Stimulated activated CD8-positive, alpha-beta memory T cell treated with anti-CD3 and anti-CD28 coated beads, Interleukin-12 subunit alpha, Interleukin-12 subunit beta, amount 100 ng/mL, for 1 hour (primary cell): ENCODE data around the gene AHNAK.

Experiments used
- DNase-seq: peaks from one replicate; pipeline ENCODE4 v3.0.0-alpha.2; 2020; ENCODE audit warnings: low read depth

AHNAK gene

DNA sequence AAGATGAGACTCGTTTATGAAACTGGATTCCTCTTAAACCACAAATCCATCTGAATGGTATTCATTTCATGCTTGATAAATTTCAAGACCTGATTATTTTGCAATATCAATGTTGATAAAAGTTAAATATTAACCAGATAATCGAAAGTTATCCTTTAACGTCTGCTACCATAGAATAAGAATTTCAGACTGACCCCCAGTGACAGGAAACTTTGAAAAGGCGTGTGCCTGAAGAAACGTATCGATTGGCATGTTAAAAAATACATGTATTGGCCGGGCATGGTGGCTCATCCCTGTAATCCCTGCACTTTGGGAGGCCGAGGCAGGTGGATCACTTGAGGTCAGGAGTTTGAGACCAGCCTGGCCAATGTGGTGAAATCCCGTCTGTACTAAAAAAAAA lies 113.9 kb downstream of the AHNAK start:
- DNase-seq = no peak

DNA sequence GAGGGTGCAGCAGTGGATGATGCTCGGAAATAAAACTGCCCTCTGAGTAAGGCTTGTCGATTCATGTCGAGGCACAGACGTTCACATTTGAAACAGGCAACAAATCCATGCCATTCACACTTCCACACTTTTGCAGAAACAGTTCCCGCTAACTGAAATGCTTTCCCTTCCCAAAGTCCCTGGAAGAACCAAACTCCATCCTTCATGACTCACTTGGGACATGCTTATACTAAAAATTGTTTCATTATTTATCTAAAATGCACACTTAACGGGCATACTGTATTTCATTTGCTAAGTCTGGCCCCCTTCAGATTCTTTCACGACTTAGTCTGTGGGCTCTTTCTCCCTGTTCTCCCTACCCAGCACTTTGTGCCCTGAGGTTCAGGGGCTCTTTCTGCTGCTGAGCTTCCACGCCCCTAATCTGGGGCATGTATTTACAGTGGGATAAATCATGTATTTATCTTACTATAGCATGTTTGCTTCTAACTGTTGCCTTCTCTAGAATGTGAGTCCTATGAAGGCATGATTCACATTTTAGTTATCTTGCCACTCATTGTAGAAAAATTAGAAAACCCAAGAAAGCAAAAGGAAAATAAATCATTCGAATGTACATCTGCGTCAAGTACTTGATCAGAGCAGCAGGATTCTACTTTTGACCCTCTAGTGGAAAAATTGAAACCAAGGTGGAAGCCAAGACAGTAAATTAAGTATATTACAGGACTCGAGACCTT lies 115.3 kb downstream of the AHNAK start:
- no peak for DNase-seq

DNA sequence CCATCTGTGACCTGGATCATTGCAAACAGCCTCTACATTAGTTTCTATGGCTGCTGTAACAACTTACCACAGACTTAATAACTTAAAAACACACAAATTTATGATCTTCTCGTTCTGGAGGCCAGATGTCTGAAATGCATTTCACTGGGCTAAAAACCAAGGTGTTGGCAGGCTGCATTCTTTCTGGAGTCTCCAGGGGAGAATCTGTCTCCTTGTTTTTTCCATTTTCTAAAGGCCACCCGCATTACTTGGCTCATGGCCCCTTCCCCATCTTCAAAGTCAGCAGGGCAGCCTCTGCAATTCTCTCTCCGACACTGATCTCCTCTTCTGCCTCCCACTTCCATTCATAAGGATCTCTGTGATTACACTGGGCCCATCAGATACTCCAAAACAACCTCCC lies 116.2 kb downstream of the AHNAK start:
- no peak for DNase-seq

DNA sequence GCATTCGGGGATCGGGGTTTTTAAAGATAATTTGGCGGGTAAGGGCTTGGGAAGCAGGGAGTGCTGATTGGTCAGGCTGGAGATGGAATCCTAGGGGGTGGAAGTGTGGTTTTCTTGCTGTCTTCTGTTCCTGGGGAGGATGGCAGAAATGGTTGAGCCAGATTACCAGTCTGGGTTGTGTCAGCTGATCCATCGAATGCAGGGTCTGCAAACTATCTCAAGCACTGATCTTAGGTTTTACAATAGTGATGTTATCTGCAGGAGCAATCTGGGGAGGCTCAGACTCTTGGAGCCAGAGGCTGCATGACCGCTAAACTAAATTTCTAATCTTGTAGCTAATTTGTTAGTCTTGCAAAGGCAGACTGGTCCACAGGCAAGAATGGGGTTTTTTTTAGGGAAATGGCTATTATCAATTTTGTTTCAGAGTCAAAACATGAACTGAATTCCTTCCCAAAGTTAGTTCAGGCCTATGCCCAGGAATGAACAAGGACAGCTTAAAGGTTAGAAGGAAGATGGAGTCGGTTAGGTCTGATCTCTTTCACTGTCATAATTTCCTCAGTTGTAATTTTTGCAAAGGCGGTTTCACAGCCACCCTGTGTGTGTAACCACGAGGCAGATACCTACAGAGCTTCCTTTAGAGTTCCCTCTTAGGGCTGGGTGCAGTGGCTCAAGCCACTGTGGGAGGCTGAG lies 117.6 kb downstream of the AHNAK start:
- DNase-seq = no peak

DNA sequence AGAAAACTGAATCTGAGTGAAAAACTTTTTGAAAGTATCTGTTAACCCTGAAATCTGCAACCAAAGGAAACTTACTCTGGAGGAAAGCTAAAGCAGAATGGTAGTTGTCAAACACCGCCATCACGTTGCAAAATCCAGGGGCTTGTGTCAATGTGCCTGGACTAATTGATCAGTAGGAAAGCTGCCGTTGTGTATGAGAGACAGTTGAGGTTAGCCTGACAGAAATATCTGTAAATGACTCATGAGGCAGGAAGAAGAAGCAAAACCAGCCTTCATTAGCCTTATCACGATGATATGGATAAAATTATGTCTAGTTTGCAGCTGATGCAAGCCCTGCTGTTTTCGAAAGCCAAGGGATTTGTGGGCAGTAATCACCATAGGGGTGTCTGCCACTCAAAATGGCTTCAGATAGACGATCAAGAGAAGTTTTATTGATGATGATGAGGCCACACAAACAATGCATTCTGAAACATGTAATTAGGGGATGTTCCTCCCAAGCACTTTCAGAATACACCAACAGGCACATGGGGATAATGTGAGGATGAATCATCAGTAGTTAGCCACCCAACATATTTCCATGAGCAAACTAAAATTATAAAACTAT lies 118.9 kb downstream of the AHNAK start:
- no peak for DNase-seq

DNA sequence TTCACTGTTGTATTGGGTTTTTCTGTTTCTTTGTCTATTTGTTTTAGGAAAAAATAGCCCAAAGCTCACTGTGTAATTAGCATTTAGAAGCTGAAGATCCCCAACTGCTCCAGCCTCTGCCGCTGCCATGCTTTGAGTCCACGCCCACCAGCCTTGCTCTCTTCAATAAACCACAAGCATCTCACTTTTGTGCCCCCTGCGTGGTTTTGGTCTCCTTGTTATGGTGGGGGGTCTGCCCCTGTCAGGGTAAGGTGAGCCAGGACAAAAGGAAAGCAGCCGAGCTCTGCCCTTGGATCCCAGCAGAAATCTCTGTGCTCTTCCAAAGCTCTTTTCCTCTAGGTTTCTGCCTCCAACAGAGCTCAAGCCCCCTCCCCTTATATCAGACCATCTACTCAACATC lies 123.6 kb downstream of the AHNAK start:
- DNase-seq = no peak

DNA sequence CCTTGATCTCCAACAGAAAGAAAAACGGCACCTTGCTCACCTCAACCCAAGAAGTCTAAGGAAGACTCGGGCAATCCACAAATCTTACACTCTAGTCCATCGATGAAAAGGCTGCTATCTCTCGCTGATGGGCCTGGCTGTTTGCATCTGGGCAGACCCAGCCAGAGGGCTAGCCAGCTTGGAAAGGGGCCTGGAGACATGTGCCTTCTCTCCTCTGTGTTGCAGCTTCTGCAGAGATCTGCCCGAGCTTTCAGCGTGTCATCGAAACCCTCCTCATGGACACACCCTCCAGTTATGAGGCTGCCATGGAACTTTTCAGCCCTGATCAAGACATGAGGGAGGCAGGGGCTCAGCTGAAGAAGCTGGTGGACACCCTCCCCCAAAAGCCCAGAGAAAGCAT lies 124.6 kb downstream of the AHNAK start:
- no peak for DNase-seq

DNA sequence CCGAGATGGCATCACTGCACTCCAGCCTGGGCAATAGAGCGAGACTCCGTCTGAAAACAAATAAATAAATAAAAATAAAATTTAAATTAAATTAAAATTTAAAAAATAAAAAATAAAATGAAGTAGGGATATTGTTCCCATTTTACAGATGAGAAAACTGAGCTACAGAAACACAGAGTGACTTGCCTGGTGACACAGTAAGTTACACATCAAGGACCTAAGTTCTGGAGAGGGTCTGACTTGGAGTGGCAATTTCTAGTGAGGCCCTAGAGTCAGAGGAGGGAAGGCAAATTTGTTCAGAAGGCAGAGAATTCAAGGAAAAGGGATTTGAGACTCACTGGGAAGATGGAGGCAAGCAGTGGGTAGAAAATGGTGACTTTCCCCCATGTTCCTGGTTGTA lies 125.7 kb downstream of the AHNAK start:
- DNase-seq = no peak

DNA sequence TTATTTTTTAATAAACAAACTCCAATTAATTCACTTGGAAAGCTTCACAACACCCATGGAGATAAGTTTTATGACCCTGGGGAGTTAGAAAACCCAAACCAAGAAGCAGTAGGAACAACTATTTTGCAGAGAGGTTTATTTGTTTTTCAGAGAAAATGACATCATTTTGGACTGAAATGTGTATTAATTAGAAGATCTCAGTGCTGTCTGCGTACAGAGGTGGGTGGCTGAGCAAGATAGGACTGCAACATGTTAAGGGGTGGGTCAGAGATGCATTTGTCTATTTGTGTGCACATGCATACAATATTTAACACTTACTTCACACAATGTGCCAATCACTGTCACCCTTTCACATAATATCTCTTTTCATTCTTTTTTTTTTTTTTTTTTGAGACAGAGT lies 126.7 kb downstream of the AHNAK start:
- no peak for DNase-seq

DNA sequence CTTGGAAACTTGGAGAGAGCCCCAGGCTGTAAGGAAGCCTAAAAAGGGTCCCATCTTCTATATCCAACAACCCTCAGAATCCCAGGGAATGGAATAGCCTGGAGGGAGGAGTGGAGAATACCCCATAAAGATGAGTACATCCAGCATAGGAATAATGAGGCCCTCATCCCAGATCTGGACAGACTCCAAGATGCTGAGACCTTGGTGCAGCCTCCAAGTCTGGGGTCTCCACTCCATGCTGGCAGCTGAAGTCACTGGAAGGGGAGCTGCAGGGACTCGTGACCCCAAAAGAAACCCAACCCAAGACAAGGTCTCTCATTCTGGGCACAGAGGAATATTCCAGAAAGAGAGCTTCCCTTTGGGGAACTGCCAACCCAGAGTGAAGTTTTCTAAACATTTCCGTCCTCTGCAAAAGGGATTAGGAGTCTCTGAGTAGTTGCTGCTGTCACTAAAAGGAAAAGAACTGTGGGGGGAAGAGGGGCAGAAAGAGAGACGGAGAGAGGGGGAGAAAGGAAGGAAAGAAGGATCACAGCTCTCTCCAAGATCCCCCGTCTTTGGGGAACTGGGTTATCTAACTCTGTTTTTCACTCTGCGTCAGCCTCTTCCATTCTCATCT lies 127.2 kb downstream of the AHNAK start:
- no peak for DNase-seq

DNA sequence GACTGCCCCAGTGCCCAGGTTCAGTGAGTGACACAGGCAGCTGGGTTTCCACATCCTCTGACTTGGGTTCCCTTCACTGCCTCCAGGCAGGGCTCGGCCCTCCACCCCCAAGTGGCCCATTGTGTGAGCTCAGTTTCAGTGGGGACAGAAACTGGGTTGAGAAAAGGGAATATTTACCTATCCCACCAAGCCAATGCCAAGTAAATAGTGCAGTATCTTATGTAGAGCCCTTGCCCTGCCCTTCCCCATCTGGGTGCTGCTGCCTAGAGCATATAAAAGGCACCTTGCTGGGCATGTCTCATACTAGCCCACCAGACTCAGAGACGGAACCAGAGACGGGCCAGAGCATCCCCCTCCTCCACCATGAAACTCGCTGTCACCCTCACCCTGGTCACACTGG lies 127.9 kb downstream of the AHNAK start, which contains the start of gene SCGB1A1:
Gene SCGB1A1 (plus strand): TSS at position 301 of the 400 bp plus-strand sequence. CDS start 63 bp downstream, at position 364.
- no peak for DNase-seq

DNA sequence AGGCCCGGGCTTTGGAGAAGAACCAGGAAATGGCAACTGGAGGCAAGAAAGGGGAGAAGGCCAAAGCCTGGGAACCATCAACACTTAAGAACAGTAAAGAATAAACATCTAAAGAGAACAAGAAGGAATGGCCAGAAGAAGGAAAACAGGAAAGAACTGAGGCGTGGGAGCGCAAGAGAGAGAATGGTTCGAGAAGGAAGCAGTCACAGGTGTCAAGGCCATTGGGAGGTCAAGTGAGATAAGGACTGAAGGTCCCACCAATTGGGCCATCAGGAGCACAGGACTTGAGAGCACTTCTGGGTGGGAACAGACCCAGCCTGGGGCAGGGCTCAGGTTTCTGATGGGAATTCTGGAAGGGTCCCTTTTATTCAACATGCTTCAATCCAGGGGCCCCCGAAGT lies 128.5 kb downstream of the AHNAK start:
- no peak for DNase-seq

DNA sequence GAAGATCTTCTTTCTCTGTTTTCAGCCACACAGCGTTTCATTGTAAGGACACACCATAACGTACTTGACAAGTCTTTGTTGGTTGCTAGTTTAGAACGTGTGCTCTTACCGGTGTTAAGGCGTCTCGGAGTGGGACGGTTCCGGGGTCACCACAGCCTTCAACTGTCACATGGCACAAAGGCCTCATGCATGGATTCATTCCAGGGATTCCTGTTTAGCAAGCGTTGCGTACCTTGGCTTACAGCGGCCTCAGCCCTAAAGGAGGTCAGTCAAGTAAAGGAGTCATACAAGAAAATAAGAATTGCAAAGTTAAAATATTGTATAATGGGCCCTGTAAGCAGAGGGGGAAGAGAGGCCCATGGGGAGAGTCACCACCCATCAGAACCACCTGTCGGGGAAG lies 130.0 kb downstream of the AHNAK start:
- DNase-seq = no peak

DNA sequence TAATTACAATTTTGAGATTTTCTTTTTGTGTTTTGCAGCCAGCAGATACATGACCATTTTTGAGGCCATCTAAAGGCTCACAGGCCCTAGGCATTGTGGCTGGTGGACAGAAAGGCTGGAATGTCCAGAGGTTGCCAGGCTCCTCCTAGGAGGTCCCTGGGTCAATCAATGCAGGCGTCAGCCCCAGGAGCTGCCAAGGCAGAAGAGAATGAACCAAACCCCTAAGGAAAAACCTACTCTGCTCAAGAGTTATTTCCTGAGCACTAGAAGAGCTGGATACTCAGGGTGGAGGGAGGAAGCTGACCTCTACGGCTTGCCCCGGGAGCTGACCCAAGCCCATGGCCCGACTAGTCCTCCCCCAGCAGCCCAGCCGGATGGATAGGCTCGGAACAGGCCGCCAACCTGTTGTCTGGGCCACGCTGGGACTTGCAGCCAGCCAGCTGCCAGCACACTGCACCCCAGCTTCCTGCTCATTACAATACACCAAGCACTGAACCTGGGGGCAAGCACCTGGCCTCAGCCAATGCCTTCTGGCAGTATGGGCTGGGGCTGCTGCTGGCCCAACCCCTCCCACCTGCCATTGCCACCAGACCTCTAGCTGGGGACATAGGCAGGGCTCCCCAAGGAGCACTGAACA lies 133.4 kb downstream of the AHNAK start:
- DNase-seq = no peak

DNA sequence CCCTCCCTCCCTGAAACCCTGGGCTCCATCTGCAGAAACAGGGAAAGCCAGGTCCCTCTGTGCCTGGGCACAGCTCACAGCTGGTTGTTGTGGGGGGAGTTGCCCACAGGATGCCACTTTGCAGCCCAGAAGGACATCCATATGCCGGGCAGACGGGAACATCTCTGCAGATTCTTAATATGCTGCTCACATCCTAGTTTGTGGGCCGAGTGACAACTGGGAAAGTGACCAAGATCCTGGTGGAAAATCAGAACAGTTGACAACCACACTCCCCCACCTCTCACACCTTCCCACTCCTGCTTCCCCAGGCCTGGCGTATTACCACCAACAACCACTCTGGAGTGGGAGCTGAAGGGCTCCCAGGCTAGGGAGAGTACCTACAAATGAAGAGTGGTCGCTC lies 135.1 kb downstream of the AHNAK start:
- no peak for DNase-seq

DNA sequence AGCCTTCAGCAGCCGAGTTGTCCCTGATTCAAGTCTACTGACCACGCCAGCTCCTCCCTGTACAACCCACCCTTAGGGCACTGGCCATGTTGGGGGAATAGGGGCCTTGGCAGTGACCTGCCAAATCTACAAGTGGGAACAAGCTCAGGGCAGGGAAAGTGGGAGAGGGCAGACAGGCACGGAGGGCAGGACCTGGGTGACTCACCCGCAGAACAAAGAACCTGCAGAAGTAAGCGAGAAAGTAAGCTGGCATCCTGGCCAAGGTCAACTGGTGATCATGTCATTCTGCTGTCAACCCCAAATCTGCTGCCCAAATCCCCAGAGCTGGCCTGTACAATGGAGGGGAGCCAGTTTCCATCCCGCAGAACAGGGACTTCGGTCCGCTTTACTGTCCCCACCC lies 135.6 kb downstream of the AHNAK start:
- no peak for DNase-seq

DNA sequence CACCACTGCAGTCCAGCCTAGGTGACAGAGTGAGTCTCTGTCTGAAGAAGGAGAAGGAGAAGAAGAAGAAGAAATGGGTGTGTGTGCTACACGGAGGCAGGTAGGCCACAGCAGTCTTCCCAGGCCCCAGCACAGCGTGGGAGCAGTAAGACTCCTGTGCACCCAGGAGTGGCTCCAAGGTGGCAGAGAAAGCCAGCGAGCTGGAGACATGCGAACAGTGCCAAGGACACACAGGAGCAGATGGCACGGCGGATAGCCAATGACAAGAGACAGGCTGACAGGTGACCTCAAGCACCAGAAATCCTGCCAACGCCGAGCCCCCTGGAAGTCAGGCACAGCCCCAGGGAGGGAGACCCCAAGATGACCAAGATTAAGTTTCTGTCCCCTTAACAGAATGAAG lies 136.8 kb downstream of the AHNAK start:
- DNase-seq = no peak

DNA sequence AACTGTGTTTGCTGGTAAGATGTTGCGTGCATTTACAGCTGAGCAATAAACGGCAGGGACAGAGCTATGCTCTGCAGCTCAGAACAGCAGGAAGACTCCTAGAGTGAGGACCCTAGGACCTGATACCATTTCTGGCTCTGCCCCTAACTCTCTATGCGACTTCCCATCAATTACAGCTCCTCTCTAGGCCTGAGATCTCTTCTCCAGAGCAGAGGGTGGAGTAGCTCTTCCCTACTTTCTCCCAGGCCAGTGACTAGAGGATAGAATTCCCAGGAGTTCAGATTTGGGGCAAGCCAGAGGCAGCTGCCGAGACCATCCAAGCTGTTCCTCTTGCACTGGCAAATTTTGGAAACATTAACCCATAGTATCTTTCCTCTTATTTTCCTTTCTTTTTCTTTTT lies 140.6 kb downstream of the AHNAK start:
- DNase-seq = no peak

DNA sequence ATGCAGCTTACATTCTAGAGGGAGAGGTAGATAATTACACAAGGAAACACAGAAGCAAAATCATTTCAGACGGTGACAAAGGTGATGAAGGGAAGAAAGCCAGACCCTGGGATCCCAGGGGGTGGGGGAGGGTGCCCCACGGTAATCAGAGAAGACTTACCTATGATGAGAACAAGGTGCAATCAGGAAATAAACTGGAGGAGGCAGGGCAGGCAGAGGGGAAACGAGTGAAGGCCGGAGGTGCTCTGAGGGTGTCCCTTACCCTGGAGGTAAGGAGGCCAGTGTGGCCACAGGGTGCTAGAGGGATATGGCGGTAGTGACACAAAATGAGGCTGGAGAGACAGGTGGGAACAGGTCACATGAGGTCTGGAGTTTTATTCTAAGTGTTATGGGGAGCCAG lies 141.7 kb downstream of the AHNAK start:
- DNase-seq = no peak

DNA sequence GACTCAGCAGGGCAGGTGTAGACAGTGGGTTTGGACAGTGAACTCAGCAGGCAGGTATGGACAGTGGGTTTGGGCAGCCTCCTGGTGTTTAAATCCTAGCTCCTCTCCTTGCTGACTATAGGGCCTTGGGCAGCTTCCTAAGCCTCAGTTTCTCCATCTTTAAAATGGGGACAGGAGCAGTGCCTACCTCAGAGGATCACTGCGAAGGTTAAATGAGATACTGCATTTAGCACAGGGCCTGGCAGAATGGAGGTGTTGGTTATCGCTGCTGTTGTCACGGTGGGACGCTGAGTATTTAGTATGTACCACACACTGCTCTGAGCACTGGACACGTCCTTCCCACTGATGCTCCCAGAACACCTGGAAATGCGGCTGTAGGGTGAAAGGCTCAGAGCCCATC lies 142.2 kb downstream of the AHNAK start:
- DNase-seq = no peak

DNA sequence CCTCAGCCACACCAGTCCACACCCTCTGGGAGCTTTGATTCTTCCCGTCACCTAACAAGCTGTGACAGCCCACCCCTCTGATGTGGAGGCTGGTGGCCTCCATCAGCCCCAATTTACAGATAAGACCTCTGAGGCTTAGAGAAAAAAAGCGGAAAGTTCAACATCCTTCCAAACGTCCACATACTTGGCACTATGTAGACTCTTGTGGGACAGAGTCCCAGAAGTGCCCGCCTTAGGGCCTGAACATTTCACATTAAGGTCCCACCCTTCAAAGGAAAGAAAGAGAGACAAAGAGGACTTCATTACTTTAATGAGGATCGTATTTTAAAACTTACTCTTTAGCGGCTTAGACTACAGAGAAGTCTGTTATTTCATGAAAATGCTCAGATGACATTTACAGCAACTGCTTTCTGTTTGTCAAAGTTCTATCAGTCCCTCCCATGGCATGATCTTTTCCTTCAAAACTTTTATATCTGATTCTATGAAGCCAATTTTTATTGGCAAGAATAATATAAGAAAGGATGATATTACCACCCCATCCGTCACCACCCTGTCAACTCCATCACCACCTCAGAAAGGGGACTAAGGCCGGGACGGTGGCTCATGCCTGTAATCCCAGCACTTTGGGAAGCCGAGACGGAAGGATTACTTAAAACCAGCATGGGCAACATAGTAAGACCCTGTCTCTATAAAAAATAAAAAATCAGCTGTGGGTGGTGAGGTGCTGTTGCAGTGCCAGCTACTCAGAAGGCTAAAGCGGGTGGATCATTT lies 143.5 kb downstream of the AHNAK start:
- DNase-seq = no peak
